Tibial nerve (tissue), 3 donors: ENCODE measurements around the gene ERFE.

Experiments used
- CTCF ChIP-seq, 5 experiments: fragments of 200-600 bp in 3 of 5; fragments of 450-650 bp in 2 of 5; sonication (generic) in 3 of 5; IDR thresholded peaks; one replicate each; pipeline ENCODE4 v1.5.1; 2016 to 2019; ENCODE audit warnings: antibody characterized with exemption in 5 of 5, mild to moderate bottlenecking in 3 of 5, moderate library complexity in 2 of 5
- POLR2A ChIP-seq, 2 donors: fragments of 450-650 bp; IDR thresholded peaks; one replicate each; pipeline ENCODE4 v1.6.1; 2017; ENCODE audit warnings: antibody characterized with exemption in 2 of 2, mild to moderate bottlenecking in 2 of 2, moderate library complexity in 2 of 2

GRCh38 chr2:238124488-238125126, 34.2 kb upstream of the ERFE start:
- TF ChIP-seq CTCF (IDR thresholded peaks at IDR 0.05) = no peak
- TF ChIP-seq POLR2A (IDR thresholded peaks at IDR 0.05) = no peak
